ENCODE measurements around the gene FAM43B. TPM values are rescaled to one million over a fixed set of nuclear protein-coding genes. Genes with fewer than 3 reads are reported as not detected.

The FAM43B gene
- total RNA-seq, 1 experiment from 2014 or later, result not detected

- peaks cover 14% of the 10 kb centered on the region for H3K27me3 Mint-ChIP-seq (ENCODE audit: insufficient read depth, unreplicated experiment)
- no peaks in the 10 kb centered on the region for H3K4me1 Mint-ChIP-seq (ENCODE audit: insufficient read depth, unreplicated experiment)
- H3K27ac Mint-ChIP-seq (ENCODE audit: low read depth, unreplicated experiment), result no peak overlapping the region
- H3K36me3 Mint-ChIP-seq (ENCODE audit: insufficient read depth, unreplicated experiment), result peaks cover 4% of the 10 kb centered on the region
- peak; percentile 91 for DNase-seq (ENCODE audit: unreplicated experiment)
- H3K9me3 Mint-ChIP-seq (ENCODE audit: unreplicated experiment), result no peaks in the 10 kb centered on the region
- POLR2A ChIA-PET, result interaction anchor here (0.6 to 1.1 kb wide), 5 partner anchors 25 to 755 kb away, joined by 3 to 9 read pairs (median 3); no protein-coding TSS in a partner anchor
- CTCF ChIA-PET, result interaction anchor here (0.6 to 3.1 kb wide), 31 partner anchors 8 to 655 kb away, joined by 3 to 28 read pairs (median 4); partner anchors contain the start of genes DDOST and PINK1
- TF ChIP-seq CTCF (IDR thresholded peaks at IDR 0.05; ENCODE audit: unreplicated experiment), result peak; percentile 76
- intact Hi-C loops (cut with micrococcal nuclease), result loop anchor here (1.0 kb wide), 2 partner anchors 58 to 65 kb away; partner anchors contain the start of gene PINK1
- H3K4me3 Mint-ChIP-seq (ENCODE audit: unreplicated experiment), result no peak overlapping the region
- BruUV-seq (replicated peaks), result no TSS peak
Observed at GRCh38 chr1:20574686-20575540, 22.5 kb downstream of the FAM43B start.

DNA sequence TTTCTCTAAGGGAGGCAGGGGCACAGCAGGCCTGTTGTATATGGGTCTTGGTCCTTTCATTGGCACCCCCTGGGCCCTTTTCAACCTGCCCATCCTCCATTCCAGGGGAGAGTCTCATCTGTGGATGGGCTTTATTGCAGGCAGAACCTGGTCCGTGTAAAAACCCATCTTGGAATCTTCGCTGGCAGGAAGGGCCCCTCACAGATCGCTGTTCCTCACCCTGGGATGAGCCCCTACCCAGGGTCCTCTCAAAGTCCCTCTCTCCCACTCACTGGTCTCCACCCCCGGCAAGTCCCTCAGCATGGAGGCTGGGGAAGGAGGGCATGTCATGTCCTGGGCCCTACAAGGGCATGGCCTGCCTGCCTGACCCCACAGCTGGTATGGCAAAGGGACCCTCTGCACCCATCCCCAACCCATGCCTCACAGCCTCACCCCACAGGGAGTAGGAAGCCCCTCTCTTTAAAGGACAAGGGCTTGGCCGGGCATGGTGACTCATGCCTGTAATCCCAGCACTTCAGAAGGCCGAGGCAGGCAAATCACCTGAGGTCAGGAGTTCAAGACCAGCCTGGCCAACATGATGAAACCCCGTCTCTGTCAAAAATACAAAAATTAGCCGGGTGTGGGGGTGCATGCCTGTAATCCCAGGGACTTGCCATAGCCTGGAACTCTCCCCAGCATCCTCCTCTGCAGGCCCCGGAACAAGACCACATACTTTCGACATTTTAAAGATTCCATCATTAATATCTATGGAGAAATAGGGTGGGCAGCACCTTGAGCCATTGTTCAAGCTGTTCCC, 23.4 kb downstream of the FAM43B start:
- intact Hi-C loops (cut with micrococcal nuclease), result loop anchor here (1.0 kb wide), 2 partner anchors 58 to 65 kb away; partner anchors contain the start of gene PINK1
- Mint-ChIP-seq H3K27ac (ENCODE audit: low read depth, unreplicated experiment) (no peak overlapping the region), H3K36me3 (ENCODE audit: insufficient read depth, unreplicated experiment) (peaks cover 4% of the 10 kb centered on the region), H3K4me3 (ENCODE audit: unreplicated experiment) (no peak overlapping the region), H3K4me1 (ENCODE audit: insufficient read depth, unreplicated experiment) (no peaks in the 10 kb centered on the region), H3K27me3 (ENCODE audit: insufficient read depth, unreplicated experiment) (peaks cover 14% of the 10 kb centered on the region), H3K9me3 (ENCODE audit: unreplicated experiment) (no peaks in the 10 kb centered on the region)
- POLR2A ChIA-PET, result interaction anchor here (0.6 to 1.1 kb wide), 3 partner anchors 57 to 755 kb away, joined by 3 to 9 read pairs (median 3); no protein-coding TSS in a partner anchor
- CTCF ChIA-PET, result interaction anchor here (0.6 to 3.1 kb wide), 20 partner anchors 9 to 655 kb away, joined by 3 to 28 read pairs (median 4); partner anchors contain the start of genes DDOST and PINK1
- no peak for TF ChIP-seq CTCF (IDR thresholded peaks at IDR 0.05; ENCODE audit: unreplicated experiment)
- BruUV-seq (replicated peaks), result no TSS peak
- peak; percentile 21 for DNase-seq (ENCODE audit: unreplicated experiment)

GRCh38 chr1:20578062-20578461, 25.7 kb downstream of the FAM43B start:
- Mint-ChIP-seq H3K27ac (ENCODE audit: low read depth, unreplicated experiment) (no peak overlapping the region), H3K36me3 (ENCODE audit: insufficient read depth, unreplicated experiment) (peaks cover 4% of the 10 kb centered on the region), H3K27me3 (ENCODE audit: insufficient read depth, unreplicated experiment) (peaks cover 12% of the 10 kb centered on the region), H3K4me1 (ENCODE audit: insufficient read depth, unreplicated experiment) (no peaks in the 10 kb centered on the region), H3K4me3 (ENCODE audit: unreplicated experiment) (no peak overlapping the region), H3K9me3 (ENCODE audit: unreplicated experiment) (no peaks in the 10 kb centered on the region)
- POLR2A ChIA-PET, result no interaction called here
- DNase-seq (ENCODE audit: unreplicated experiment), result no peak
- CTCF ChIA-PET, result interaction anchor here (0.6 kb wide), 1 partner anchor 24 kb away, joined by 3 read pairs; no protein-coding TSS in a partner anchor
- intact Hi-C loops (cut with micrococcal nuclease), result no loop called here
- BruUV-seq (replicated peaks), result no TSS peak
- no peak for TF ChIP-seq CTCF (IDR thresholded peaks at IDR 0.05; ENCODE audit: unreplicated experiment)
